Small intestine (tissue), 7 donors: ENCODE results near the gene GAB2. TPM values are rescaled to one million over a fixed set of nuclear protein-coding genes. Genes with fewer than 3 reads are reported as not detected.
"Not testable (repeated sequence)": the region's sequence is repeated elsewhere in the genome, so short reads cannot be mapped to it uniquely, and the experiment has no call there.

ENCODE experiments used
- DNase-seq, 2 donors: peaks; one replicate each; pipeline versions ENCODE4 v3.0.0 to v3.0.0-alpha.2; 2013
- FAIRE-seq: peaks from 2 replicates; lab custom pipeline; 2012; peaks lifted over from hg19 to GRCh38; lab: Jason Lieb, UNC
- H3K27ac ChIP-seq, 3 donors: one replicate each; pipeline ENCODE4 v1.5.1; 2013; ENCODE audit warnings: low read length in 2 of 3, mild to moderate bottlenecking in 2 of 3, control low read depth in 1 of 3, inconsistent platforms in 1 of 3, low read depth in 1 of 3, moderate library complexity in 1 of 3
- H3K27me3 ChIP-seq, 3 donors: one replicate each; pipeline ENCODE4 v1.6.1; 2013; ENCODE audit warnings: low read length in 3 of 3, inconsistent platforms in 1 of 3; ENCODE audit not compliant: control insufficient read depth in 3 of 3, insufficient read depth in 3 of 3
- H3K36me3 ChIP-seq, 3 donors: one replicate each; pipeline ENCODE4 v1.6.1; 2013; ENCODE audit warnings: low read length in 3 of 3, inconsistent platforms in 1 of 3, low read depth in 1 of 3, mild to moderate bottlenecking in 1 of 3, moderate library complexity in 1 of 3; ENCODE audit not compliant: control insufficient read depth in 3 of 3, insufficient read depth in 2 of 3
- H3K4me1 ChIP-seq, 3 donors: one replicate each; pipeline ENCODE4 v1.6.1; 2013; ENCODE audit warnings: low read length in 2 of 3, inconsistent platforms in 1 of 3, low read depth in 1 of 3, mild to moderate bottlenecking in 1 of 3, moderate library complexity in 1 of 3; ENCODE audit not compliant: control insufficient read depth in 3 of 3, insufficient read depth in 2 of 3
- H3K4me3 ChIP-seq, 3 donors: one replicate each; pipeline ENCODE4 v1.5.1; 2013; ENCODE audit warnings: low read length in 3 of 3, control low read depth in 1 of 3, inconsistent platforms in 1 of 3, low read depth in 1 of 3, mild to moderate bottlenecking in 1 of 3, moderate library complexity in 1 of 3
- H3K9me3 ChIP-seq, 2 donors: one replicate each; pipeline ENCODE4 v1.6.1; 2013; ENCODE audit warnings: low read depth in 1 of 2, low read length in 1 of 2; ENCODE audit not compliant: control insufficient read depth in 2 of 2, insufficient read depth in 1 of 2
- WGBS, 3 donors: extraction: QIAGEN DNeasy Blood & Tissue Kit; methylation state at CpG; one replicate each; pipeline ENCODE4 v1.1.7; 2013; 5-methylcytosine and 5-hydroxymethylcytosine counted together
- polyA plus RNA-seq, 4 donors: library from polyadenylated mRNA; stranded (reverse) in 3 of 4; unstranded in 1 of 4; fragments of 200-250 nt in 3 of 4; fragments of 120-200 nt in 1 of 4; gene quantifications; one replicate each; pipeline versions ENCODE4 v1.2.1 to v1.2.3, GENCODE V29; 2013
- donor health status: healthy with polysubstance abuse.
- donor health status: control.
- donor health status: control.
- donor health status: Bipolar disorder and iron deficiency.
- donor health status: healthy.

The GAB2 gene
- polyA plus RNA-seq, 4 donors: 6.8 to 13.6 (median 8.5) TPM

- Histone ChIP-seq H3K27me3 (no peaks in the 10 kb centered on the region), H3K36me3 (peaks cover 0 to 6% (median 0%) of the 10 kb centered on the region in 3 donors), H3K4me1 (peaks cover 0 to 11% (median 0%) of the 10 kb centered on the region in 3 donors), H3K27ac (peak overlapping the region; percentile 19 to 67 (median 27)), H3K4me3 (no peak overlapping the region), H3K9me3 (peaks cover 0 to 8% of the 10 kb centered on the region in 2 donors)
- no peak for FAIRE-seq
- DNase-seq: peak; percentile 90 to 96
- 16 to 58% (median 30%) methylated on average over 7 of the region's 7 CpGs for WGBS, 3 donors
Measured at GRCh38 chr11:78277314-78277994, 140.2 kb downstream of the GAB2 start.

- peaks cover 0 to 11% (median 0%) of the 10 kb centered on the region in 3 donors for H3K4me1 ChIP-seq
- peaks cover 0 to 6% (median 0%) of the 10 kb centered on the region in 3 donors for H3K36me3 ChIP-seq
- no peak for DNase-seq
- H3K4me3 ChIP-seq: no peak overlapping the region
- no peaks in the 10 kb centered on the region for H3K27me3 ChIP-seq
- H3K27ac ChIP-seq: no peak overlapping the region
- peaks cover 0 to 11% of the 10 kb centered on the region in 2 donors for H3K9me3 ChIP-seq
- FAIRE-seq: no peak
- 88 to 93% (median 92%) methylated on average over 3 of the region's 3 CpGs for WGBS, 3 donors
Measured at GRCh38 chr11:78276311-78276710, 141.3 kb downstream of the GAB2 start.

- FAIRE-seq: no peak
- H3K36me3 ChIP-seq: peaks cover 0 to 6% (median 0%) of the 10 kb centered on the region in 3 donors
- WGBS, 3 donors: 69 to 85% (median 81%) methylated on average over 3 of the region's 3 CpGs
- no peak for DNase-seq
- no peak overlapping the region for H3K4me3 ChIP-seq
- peaks cover 0 to 11% (median 0%) of the 10 kb centered on the region in 3 donors for H3K4me1 ChIP-seq
- no peak overlapping the region for H3K27ac ChIP-seq
- H3K27me3 ChIP-seq: no peaks in the 10 kb centered on the region
- peaks cover 0 to 11% of the 10 kb centered on the region in 2 donors for H3K9me3 ChIP-seq
Measured at GRCh38 chr11:78274739-78275138, 142.9 kb downstream of the GAB2 start.

- 94 to 96% (median 96%) methylated on average over 6 of the region's 6 CpGs for WGBS, 3 donors
- not testable (repeated sequence) for H3K27me3 ChIP-seq, H3K4me3 ChIP-seq, DNase-seq, H3K36me3 ChIP-seq, H3K4me1 ChIP-seq, FAIRE-seq, H3K27ac ChIP-seq
- peaks cover 0 to 11% of the 10 kb centered on the region in 2 donors for H3K9me3 ChIP-seq
Measured at GRCh38 chr11:78272625-78273269, 144.9 kb downstream of the GAB2 start.

GRCh38 chr11:78271801-78272200 lies 145.8 kb downstream of the GAB2 start:
- H3K9me3 ChIP-seq: peaks cover 0 to 11% of the 10 kb centered on the region in 2 donors
- not testable (repeated sequence) for H3K27me3 ChIP-seq, H3K27ac ChIP-seq, DNase-seq, FAIRE-seq, H3K4me1 ChIP-seq, H3K36me3 ChIP-seq, H3K4me3 ChIP-seq
- WGBS, 3 donors: 82 to 94% (median 88%) methylated on average over 2 of the region's 2 CpGs

- no peak for FAIRE-seq
- 93 to 100% (median 95%) methylated on average over 2 of the region's 2 CpGs for WGBS, 3 donors
Measured at GRCh38 chr11:78270971-78271370, 146.6 kb downstream of the GAB2 start.

GRCh38 chr11:78269806-78270205 lies 147.8 kb downstream of the GAB2 start:
- Histone ChIP-seq H3K27ac (no peak overlapping the region), H3K4me1 (no peaks in the 10 kb centered on the region), H3K36me3 (peaks cover 0 to 5% (median 0%) of the 10 kb centered on the region in 3 donors), H3K4me3 (no peak overlapping the region), H3K27me3 (no peaks in the 10 kb centered on the region), H3K9me3 (peaks cover 0 to 11% of the 10 kb centered on the region in 2 donors)
- DNase-seq (no peak), FAIRE-seq (no peak)
- 88 to 92% (median 90%) methylated on average over 7 of the region's 7 CpGs for WGBS, 3 donors

More at GRCh38 chr11:78270971-78271370, 146.6 kb downstream of the GAB2 start:
- no peak overlapping the region for H3K4me3 ChIP-seq
- DNase-seq: no peak
- no peaks in the 10 kb centered on the region for H3K27me3 ChIP-seq
- H3K4me1 ChIP-seq: no peaks in the 10 kb centered on the region
- H3K9me3 ChIP-seq: peaks cover 0 to 11% of the 10 kb centered on the region in 2 donors
- H3K27ac ChIP-seq: no peak overlapping the region
- peaks cover 0 to 5% (median 0%) of the 10 kb centered on the region in 3 donors for H3K36me3 ChIP-seq

- H3K27me3 ChIP-seq: no peaks in the 10 kb centered on the region
- H3K4me3 ChIP-seq: no peak overlapping the region
- peak overlapping the region in 2 of 3 donors; percentile 7 to 33 for H3K27ac ChIP-seq
- peaks cover 0 to 11% of the 10 kb centered on the region in 2 donors for H3K9me3 ChIP-seq
- H3K4me1 ChIP-seq: no peaks in the 10 kb centered on the region
- FAIRE-seq (no peak), DNase-seq (no peak)
- WGBS, 3 donors: 71 to 91% (median 87%) methylated on average over 7 of the region's 7 CpGs
- peaks cover 0 to 5% (median 0%) of the 10 kb centered on the region in 3 donors for H3K36me3 ChIP-seq
Measured at GRCh38 chr11:78268591-78269410, 148.8 kb downstream of the GAB2 start.
